NCI-H2107 (cell line): ENCODE measurements around the gene ADK.

ENCODE experiments used
- DNase-seq: peaks from one replicate; lab custom pipeline; 2025; lab: John Stamatoyannopoulos, UW

ADK gene

DNA sequence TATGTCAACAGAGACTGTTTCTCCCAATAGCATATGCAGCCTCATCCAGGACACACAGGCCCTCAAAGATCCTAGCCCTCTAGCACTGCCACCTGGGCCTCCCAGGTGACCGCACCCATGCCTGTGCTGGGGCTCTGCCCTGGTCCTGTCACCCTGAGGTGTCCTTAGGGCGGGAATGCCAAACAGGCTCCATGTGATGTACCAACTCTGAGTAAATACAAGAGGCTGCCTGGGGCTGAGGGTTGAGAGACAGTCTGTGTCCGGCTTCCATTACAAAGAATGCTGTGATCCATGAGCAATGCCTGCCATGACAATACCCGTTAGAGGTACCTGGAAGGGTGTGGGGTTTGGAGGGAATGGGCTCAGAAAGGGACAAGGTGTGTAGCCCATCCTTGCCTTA is 592.4 kb downstream of the ADK start:
- no peak for DNase-seq

DNA sequence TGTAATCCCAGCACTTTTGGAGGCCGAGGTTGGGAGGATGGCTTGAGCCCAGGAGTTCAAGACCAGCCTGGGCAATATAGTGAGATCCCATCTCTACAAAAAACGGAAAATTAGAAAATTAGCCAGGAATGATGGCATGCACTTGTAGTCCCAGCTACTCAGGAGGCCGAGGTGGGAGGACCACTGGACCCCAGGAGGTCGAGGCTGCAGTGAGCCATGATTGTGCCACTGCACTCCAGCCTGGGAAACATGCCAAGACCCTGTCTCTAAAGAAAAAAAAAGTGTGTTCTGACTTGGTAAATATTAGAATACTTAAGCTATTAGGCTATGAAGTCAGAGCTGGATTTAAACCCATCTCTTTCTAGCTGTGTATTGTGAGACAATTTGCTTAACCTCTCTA is 594.4 kb downstream of the ADK start:
- DNase-seq, result no peak

DNA sequence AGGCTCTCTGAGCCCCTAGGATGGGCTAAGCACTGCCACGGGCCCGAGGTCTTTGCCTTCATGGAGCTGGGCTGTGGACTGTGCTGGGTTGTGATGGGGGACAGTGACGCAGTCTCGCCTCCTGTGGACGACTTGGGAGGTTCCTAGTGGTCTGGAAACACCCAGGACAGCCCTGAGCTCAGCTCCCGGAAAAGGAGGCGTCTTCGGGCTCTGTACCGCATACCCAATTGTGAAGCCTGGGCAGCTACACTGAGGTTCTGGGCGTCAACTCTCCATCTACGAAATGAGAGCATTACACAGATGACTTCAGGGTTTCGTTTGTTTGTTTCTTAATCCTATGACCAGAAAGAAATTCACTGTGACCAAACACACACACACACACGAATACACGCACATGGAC is 595.8 kb downstream of the ADK start:
- DNase-seq, result no peak

DNA sequence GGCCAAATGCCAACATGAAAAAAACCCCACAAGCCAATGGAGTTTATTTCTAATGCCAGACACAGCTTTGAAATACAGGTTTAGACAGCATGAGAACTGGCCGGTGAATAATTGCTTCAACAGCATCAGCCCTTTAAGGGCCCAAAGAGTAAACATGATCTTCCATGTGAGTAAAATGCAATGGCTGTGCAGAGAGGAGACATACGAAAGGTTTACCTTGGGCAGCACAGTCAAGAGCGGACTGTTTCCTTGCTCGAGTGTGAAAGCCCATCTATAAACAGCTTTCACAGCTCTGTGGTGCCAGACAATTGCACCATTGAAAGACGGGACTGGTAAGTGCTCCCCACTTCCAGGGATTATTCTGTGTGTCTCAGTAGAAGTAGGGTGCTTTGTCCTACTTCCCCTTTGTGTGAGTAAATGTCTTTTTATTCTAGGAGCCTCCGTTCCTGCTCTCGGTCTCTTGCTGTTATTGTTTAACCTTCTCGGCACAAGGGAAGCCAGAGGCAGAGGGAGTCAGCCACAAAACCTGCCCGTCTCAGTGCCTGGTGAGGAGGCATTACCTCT is 597.5 kb downstream of the ADK start:
- no peak for DNase-seq

DNA sequence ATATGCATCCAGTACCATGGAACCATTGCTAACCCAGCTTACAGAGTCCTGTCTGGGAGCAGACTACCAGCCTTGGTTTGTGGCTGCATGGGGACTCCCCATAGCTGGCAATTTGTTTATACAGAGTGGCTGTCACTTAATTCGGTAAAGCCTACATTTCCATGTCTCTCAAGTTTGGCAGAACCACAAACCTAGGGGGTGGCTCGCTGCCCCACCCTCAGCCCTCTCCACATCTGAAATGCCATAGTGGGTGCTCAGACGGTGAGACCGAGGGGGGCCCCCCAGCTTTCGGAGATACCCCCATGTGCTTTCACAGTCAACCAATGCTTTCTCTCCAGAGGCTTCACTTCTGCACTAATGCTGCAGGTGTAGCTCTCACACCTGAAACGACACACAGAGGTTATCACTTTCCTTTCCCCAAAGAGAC is 599.8 kb downstream of the ADK start:
- no peak for DNase-seq

DNA sequence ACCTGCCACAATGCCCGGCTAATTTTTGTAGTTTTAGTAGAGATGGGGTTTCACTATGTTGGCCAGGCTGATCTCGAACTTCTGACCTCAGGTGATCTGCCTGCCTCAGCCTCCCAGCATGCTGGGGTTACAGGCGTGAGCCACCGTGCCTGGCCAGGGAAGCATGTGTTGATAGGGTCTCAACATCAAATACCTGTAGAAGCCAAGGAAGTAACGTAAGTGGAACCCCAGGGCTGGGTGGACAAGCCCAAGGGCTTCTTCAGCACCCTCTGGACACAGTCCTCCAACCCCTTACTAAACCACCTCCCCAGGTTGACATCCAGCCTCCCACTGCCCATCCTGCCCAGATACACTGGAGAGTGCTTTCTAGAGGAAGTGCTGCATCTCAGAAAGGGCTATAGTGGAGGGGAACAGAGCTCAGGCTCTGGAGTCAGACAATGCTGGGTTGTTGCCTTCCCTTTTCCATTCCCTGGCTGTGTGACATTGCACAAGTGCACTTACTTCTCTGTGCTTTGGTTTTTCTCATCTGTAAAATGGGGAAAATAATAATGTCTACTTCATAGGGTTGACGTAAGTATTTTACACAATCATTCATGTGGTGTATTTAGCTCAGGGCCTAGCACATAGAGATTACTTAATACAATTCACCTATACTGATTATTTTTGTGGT is 601.5 kb downstream of the ADK start:
- no peak for DNase-seq

DNA sequence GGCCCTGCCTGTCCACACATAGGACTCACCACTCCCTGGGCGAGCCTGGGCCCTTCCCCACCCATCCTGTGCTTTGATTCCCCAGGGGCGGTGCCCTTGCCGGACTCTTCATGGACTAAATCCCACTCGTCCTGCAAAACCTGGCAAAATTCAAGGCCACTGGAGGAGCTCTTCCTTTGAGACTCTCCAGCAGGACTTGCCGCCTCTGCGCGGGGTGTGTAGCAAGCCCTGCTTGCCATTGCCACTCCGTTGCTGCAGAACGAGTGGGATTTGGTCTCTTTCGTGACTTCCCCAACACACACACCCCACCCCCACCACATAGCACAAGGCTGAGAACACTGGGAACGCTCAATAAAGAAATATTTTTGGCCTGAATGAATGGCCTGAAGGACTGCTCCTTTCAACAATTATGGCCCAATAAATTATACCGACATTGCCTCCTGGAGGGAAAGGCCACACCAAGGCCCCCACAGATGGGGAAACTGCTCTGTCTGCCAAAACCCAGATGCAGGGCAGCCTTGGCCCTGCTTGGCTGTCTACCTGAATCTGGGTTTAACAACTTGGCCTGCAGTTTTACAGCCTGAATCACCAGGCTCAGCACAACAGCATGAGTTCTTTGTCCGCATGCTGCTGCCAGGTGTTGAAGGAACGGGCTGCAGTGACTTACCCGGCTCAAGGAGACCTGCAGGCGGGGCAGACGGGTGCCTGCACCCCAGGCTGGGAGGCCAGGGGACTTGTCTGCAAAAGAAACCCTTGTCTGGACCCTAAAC is 602.6 kb downstream of the ADK start:
- DNase-seq, result no peak

DNA sequence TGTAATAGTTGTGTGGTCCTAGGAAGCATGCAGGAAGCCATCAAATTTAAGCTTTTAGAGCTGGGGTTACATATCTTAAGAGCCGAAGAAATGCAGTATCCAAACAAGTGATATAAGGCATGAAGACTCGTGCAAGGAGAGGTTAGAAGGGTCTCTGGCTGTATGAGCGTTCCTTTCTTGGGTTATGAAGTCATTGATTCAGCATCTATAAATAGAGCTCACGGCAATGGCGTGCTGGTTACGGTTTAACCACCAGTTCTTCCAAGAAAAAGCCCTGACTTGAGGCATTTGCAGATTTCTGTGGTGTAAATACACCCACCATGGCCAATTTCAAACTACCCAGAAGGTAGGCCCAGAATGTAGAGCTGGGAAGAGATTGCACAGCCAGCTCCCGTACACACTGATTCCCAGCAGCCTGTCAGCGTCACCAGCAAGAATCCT is 603.4 kb downstream of the ADK start:
- no peak for DNase-seq

DNA sequence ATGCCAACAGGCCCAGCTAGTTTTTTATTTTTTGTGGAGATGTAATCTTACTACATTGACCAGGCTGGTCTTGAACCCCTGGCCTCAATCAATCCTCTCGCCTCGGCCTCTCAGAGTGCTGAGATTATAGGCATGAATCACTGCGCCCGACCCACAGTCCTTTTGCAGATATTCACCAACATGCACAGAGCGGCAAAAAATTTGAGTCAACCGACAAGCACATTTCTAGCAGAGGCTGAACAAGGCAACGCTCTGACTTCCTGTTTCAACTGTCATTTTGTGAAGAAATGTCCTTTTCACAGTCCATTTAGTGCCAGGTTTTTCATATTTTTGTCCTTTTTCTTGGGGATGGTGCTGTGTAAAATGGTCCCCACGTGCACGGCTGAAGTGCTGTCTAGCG is 604.3 kb downstream of the ADK start:
- DNase-seq, result no peak
